HEK293 (cell line): ENCODE data around the gene GPHN.

Source experiments
- CTCF ChIA-PET: fragments of 350-600 bp; formaldehyde crosslinking; extraction: SDS; loops from one replicate; lab custom pipeline; 2021; ENCODE audit warnings: antibody characterized with exemption; lab: Yijun Ruan, JAX
- POLR2A ChIA-PET: fragments of 300-600 bp; formaldehyde crosslinking; extraction: SDS; loops from one replicate; lab custom pipeline; 2020; ENCODE audit warnings: antibody characterized with exemption, inconsistent platforms; lab: Yijun Ruan, JAX
- H3K27ac ChIP-seq: fragments of 200-500 bp; sonication (Bioruptor generic); 2 replicates; pipeline ENCODE4 v1.5.1; 2014; ENCODE audit warnings: low read depth, low read length, control low read depth, inconsistent platforms; ENCODE audit errors: extremely low read depth
- H3K36me3 ChIP-seq, 2 experiments: fragments of 200-500 bp in 1 of 2; sonication (Bioruptor generic) in 1 of 2; 1 replicate in 1 of 2; 2 replicates in 1 of 2; pipeline ENCODE4 v1.5.1; 2014 to 2017; ENCODE audit warnings: inconsistent platforms in 2 of 2, low read length in 2 of 2; ENCODE audit not compliant: control insufficient read depth in 2 of 2, insufficient read depth in 1 of 2
- H3K4me1 ChIP-seq: fragments of 200-500 bp; sonication (Bioruptor generic); 2 replicates; pipeline ENCODE4 v1.5.1; 2014; ENCODE audit warnings: mild to moderate bottlenecking, low read length, inconsistent platforms; ENCODE audit not compliant: control insufficient read depth, insufficient read depth
- H3K4me3 ChIP-seq: 2 replicates; pipeline ENCODE4 v1.5.1; 2011; ENCODE audit warnings: low read depth, mild to moderate bottlenecking, control low read depth, low read length, moderate library complexity
- H3K9me3 ChIP-seq: fragments of 200-500 bp; sonication (Bioruptor generic); 2 replicates; pipeline ENCODE4 v1.5.1; 2014; ENCODE audit warnings: low read depth, low read length, inconsistent platforms; ENCODE audit not compliant: control insufficient read depth, insufficient read depth
- HOXC10 ChIP-seq: sonication (generic); formaldehyde crosslinking; IDR thresholded peaks from 2 replicates; pipeline ENCODE4 v1.8.1; 2023; ENCODE audit warnings: mild to moderate bottlenecking, missing genetic modification reagents
- KLF17 ChIP-seq: fragments of 450-650 bp; formaldehyde crosslinking; IDR thresholded peaks from 2 replicates; pipeline ENCODE4 v1.5.1; 2016; ENCODE audit warnings: missing biosample characterization, missing genetic modification characterization
- KLF8 ChIP-seq: fragments of 450-650 bp; formaldehyde crosslinking; IDR thresholded peaks from 2 replicates; pipeline ENCODE4 v1.5.1; 2016; ENCODE audit warnings: missing biosample characterization, missing genetic modification characterization
- MZF1 ChIP-seq: fragments of 450-650 bp; formaldehyde crosslinking; IDR thresholded peaks from 2 replicates; pipeline ENCODE4 v1.5.1; 2017; ENCODE audit warnings: missing biosample characterization, missing genetic modification characterization, borderline replicate concordance
- OVOL3 ChIP-seq: fragments of 450-650 bp; formaldehyde crosslinking; IDR thresholded peaks from 2 replicates; pipeline ENCODE4 v1.5.1; 2016; ENCODE audit warnings: missing biosample characterization, missing genetic modification characterization
- PRDM10 ChIP-seq: fragments of 450-650 bp; formaldehyde crosslinking; IDR thresholded peaks from 2 replicates; pipeline ENCODE4 v1.5.1; 2016; ENCODE audit warnings: missing biosample characterization, missing genetic modification characterization
- PRDM4 ChIP-seq: fragments of 450-650 bp; formaldehyde crosslinking; IDR thresholded peaks from 2 replicates; pipeline ENCODE4 v1.5.1; 2017; ENCODE audit warnings: missing biosample characterization, missing genetic modification characterization
- PRDM6 ChIP-seq: fragments of 450-650 bp; formaldehyde crosslinking; IDR thresholded peaks from 2 replicates; pipeline ENCODE4 v1.5.1; 2017; ENCODE audit warnings: missing biosample characterization, missing genetic modification characterization
- REPIN1 ChIP-seq: fragments of 450-650 bp; formaldehyde crosslinking; IDR thresholded peaks from 2 replicates; pipeline ENCODE4 v1.5.1; 2017; ENCODE audit warnings: missing biosample characterization, missing genetic modification characterization, low read depth
- SCRT2 ChIP-seq: fragments of 450-650 bp; formaldehyde crosslinking; IDR thresholded peaks from 2 replicates; pipeline ENCODE4 v1.5.1; 2016; ENCODE audit warnings: missing biosample characterization, missing genetic modification characterization
- SP7 ChIP-seq: fragments of 450-650 bp; formaldehyde crosslinking; IDR thresholded peaks from 2 replicates; pipeline ENCODE4 v1.5.1; 2016; ENCODE audit warnings: missing biosample characterization, missing genetic modification characterization
- ZNF10 ChIP-seq: fragments of 450-650 bp; formaldehyde crosslinking; IDR thresholded peaks from 2 replicates; pipeline ENCODE4 v1.5.1; 2017; ENCODE audit warnings: missing biosample characterization, missing genetic modification characterization
- ZNF114 ChIP-seq: fragments of 450-650 bp; formaldehyde crosslinking; IDR thresholded peaks from 2 replicates; pipeline ENCODE4 v1.5.0; 2017; ENCODE audit warnings: missing biosample characterization, missing genetic modification characterization
- ZNF121 ChIP-seq: fragments of 450-650 bp; formaldehyde crosslinking; IDR thresholded peaks from 2 replicates; pipeline ENCODE4 v1.5.1; 2016; ENCODE audit warnings: missing biosample characterization, missing genetic modification characterization
- ZNF155 ChIP-seq: fragments of 450-650 bp; formaldehyde crosslinking; IDR thresholded peaks from 2 replicates; pipeline ENCODE4 v1.5.1; 2016; ENCODE audit warnings: missing biosample characterization, missing genetic modification characterization
- ZNF16 ChIP-seq: fragments of 450-650 bp; formaldehyde crosslinking; IDR thresholded peaks from 2 replicates; pipeline ENCODE4 v1.5.1; 2016; ENCODE audit warnings: low read depth, missing biosample characterization, missing genetic modification characterization
- ZNF324 ChIP-seq: fragments of 450-650 bp; formaldehyde crosslinking; IDR thresholded peaks from 2 replicates; pipeline ENCODE4 v1.5.1; 2016; ENCODE audit warnings: missing biosample characterization, missing genetic modification characterization
- ZNF366 ChIP-seq: fragments of 450-650 bp; formaldehyde crosslinking; conservative IDR thresholded peaks from 2 replicates; pipeline ENCODE4 v1.5.1; 2016; ENCODE audit warnings: missing biosample characterization, missing genetic modification characterization
- ZNF398 ChIP-seq: fragments of 450-650 bp; formaldehyde crosslinking; IDR thresholded peaks from 2 replicates; pipeline ENCODE4 v1.5.1; 2017; ENCODE audit warnings: missing biosample characterization, missing genetic modification characterization
- ZNF513 ChIP-seq: fragments of 450-650 bp; IDR thresholded peaks from 2 replicates; pipeline ENCODE4 v1.5.1; 2018; ENCODE audit warnings: missing biosample characterization, missing genetic modification characterization

Gene GPHN

GRCh38 chr14:66635435-66635834 is 127.5 kb downstream of the GPHN start:
- Histone ChIP-seq H3K9me3 (no peaks in the 10 kb centered on the region), H3K4me3 (no peak overlapping the region), H3K27ac (no peak overlapping the region), H3K36me3 (no peaks in the 10 kb centered on the region), H3K4me1 (no peaks in the 10 kb centered on the region)
- ChIA-PET CTCF (interaction anchor here (0.9 kb wide), 1 partner anchor 22 kb away, joined by 3 read pairs; no protein-coding TSS in a partner anchor), POLR2A (no interaction called here)
- TF ChIP-seq OVOL3 = no peak
- no peak for TF ChIP-seq PRDM4 (tag by site-specific recombination)
- no peak for TF ChIP-seq ZNF398 (tag by site-specific recombination)
- no peak for TF ChIP-seq KLF17 (tag by site-specific recombination)
- no peak for TF ChIP-seq ZNF155 (tag by site-specific recombination)
- TF ChIP-seq ZNF121 = no peak
- no peak for TF ChIP-seq ZNF10 (tag by site-specific recombination)
- no peak for TF ChIP-seq ZNF16
- TF ChIP-seq PRDM6 = no peak
- TF ChIP-seq MZF1 (tag by site-specific recombination) = no peak
- no peak for TF ChIP-seq SP7 (tag by site-specific recombination)
- TF ChIP-seq ZNF114 (tag by site-specific recombination) = no peak
- no peak for TF ChIP-seq PRDM10 (tag by site-specific recombination)
- TF ChIP-seq SCRT2 (tag by site-specific recombination) = no peak
- no peak for TF ChIP-seq ZNF366
- no peak for TF ChIP-seq ZNF513 (tag by site-specific recombination)
- no peak for TF ChIP-seq KLF8 (tag by site-specific recombination)
- TF ChIP-seq REPIN1 (tag by site-specific recombination) = no peak
- TF ChIP-seq HOXC10 (CRISPR knock-in tag) = no peak
- no peak for TF ChIP-seq ZNF324
